Esophagus muscularis mucosa (tissue), 3 donors: ENCODE measurements around the gene OTOP3.

Experiments used
- CTCF ChIP-seq, 3 experiments: fragments of 200-600 bp in 2 of 3; fragments of 450-650 bp in 1 of 3; sonication (generic) in 2 of 3; IDR thresholded peaks; one replicate each; pipeline ENCODE4 v1.5.1; 2017 to 2019; ENCODE audit warnings: antibody characterized with exemption in 3 of 3, mild to moderate bottlenecking in 2 of 3, moderate library complexity in 1 of 3
- POLR2A ChIP-seq: fragments of 450-650 bp; IDR thresholded peaks from one replicate; pipeline ENCODE4 v1.6.1; 2017; ENCODE audit warnings: antibody characterized with exemption, moderate library complexity, mild to moderate bottlenecking, low read depth

GRCh38 chr17:74945543-74945942 lies 9.8 kb downstream of the OTOP3 start:
- no peak for TF ChIP-seq POLR2A
- no peak for TF ChIP-seq CTCF (IDR thresholded peaks at IDR 0.05)
